Ramos (cell line): ENCODE results near the gene STARD8.

Experiments
- in situ Hi-C: fragments of 300-500 bp; cut with MboI; formaldehyde crosslinking; loops from one replicate; pipeline ENCODE4 v1.14.3; 2022; ENCODE audit warnings: low sequenced_read_pairs; ENCODE audit not compliant: unreplicated experiment

The STARD8 gene

GRCh38 chrX:68708503-68709290, 61.2 kb downstream of the STARD8 start:
- in situ Hi-C loops, result loop anchor here (25.0 kb wide), 1 partner anchor 521 kb away; no protein-coding TSS in a partner anchor

GRCh38 chrX:68710870-68711576, 63.6 kb downstream of the STARD8 start:
- in situ Hi-C loops, result loop anchor here (25.0 kb wide), 1 partner anchor 524 kb away; no protein-coding TSS in a partner anchor

DNA sequence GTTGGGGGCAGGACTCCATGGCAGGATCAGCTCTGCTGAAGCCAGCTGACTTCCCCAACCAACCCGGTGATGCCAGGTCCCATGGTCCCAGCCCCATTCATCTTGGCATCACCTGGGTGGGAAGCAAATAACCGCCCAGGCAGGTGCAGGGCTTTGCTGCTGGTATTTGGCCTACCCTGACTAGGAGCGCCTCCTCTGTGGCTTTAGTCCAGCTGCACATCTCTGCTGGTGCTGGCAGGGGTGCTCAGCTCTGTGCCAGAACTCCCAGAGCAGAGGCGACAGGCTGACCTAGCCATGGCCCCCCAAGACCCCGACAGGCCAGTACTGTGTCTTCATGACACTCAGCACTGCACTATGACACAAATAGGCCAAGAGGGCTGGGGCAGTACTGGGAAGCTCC, 64.4 kb downstream of the STARD8 start:
- in situ Hi-C loops, result loop anchor here (25.0 kb wide), 1 partner anchor 525 kb away; no protein-coding TSS in a partner anchor

DNA sequence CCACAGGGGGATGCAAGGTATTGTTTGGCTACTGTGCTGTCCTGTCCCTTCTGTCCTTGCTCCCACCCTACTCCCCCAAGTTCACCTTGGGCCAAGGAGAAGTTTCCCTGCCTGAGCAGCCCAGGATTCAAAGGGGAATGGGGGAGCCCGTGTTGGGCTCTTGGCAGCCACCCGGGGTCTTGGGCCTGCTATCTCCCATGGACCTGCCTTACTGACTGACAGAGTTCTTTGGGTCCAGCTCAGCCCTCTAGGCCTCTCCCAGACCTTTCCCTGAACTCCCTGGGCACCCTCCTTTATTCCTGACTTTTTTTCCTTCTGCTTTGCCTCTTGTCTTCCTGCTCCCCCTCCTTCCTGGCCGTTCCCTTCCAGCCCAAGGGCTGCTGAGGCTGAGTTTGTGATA, 67.4 kb downstream of the STARD8 start:
- in situ Hi-C loops, result loop anchor here (25.0 kb wide), 1 partner anchor 528 kb away; no protein-coding TSS in a partner anchor

DNA sequence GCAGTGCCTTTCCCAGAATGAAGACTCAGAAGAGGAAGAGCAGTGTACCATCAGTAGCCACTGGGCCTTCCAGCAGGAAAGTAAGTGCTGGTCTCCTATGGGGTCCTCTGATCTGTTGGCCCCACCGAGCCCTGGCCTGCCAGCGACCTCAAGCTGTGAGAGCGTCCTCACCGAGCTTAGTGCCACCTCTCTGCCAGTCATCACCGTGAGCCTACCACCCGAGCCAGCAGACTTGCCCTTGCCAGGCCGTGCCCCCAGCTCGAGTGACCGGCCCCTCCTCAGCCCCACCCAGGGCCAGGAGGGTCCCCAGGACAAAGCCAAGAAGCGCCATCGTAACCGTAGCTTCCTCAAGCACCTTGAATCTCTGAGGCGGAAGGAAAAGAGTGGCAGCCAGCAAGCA, 69.7 kb downstream of the STARD8 start:
- in situ Hi-C loops, result loop anchor here (25.0 kb wide), 1 partner anchor 530 kb away; no protein-coding TSS in a partner anchor

GRCh38 chrX:68717663-68718442, 70.4 kb downstream of the STARD8 start:
- in situ Hi-C loops, result loop anchor here (25.0 kb wide), 1 partner anchor 531 kb away; no protein-coding TSS in a partner anchor

DNA sequence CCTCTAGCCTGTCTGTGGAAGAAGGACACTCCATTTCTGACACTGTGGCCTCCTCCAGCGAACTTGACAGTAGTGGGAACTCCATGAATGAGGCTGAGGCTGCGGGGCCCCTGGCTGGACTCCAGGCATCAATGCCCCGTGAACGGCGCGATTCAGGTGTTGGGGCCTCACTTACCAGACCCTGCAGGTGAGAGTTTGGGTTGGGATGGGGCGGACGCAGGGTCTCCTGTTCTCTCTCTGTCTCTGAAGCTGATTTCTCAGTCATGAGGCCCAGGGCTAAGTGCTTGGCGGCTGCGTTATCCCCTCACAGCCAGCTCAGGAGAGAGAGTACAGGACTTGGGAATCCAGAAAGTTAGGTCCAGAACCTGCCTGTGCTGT, 71.0 kb downstream of the STARD8 start:
- in situ Hi-C loops, result loop anchor here (25.0 kb wide), 1 partner anchor 531 kb away; no protein-coding TSS in a partner anchor

- in situ Hi-C loops, result loop anchor here (25.0 kb wide), 1 partner anchor 532 kb away; no protein-coding TSS in a partner anchor
Observed at GRCh38 chrX:68719181-68719903, 71.9 kb downstream of the STARD8 start.

- in situ Hi-C loops, result loop anchor here (25.0 kb wide), 1 partner anchor 533 kb away; no protein-coding TSS in a partner anchor
Observed at GRCh38 chrX:68719904-68720614, 72.6 kb downstream of the STARD8 start.

DNA sequence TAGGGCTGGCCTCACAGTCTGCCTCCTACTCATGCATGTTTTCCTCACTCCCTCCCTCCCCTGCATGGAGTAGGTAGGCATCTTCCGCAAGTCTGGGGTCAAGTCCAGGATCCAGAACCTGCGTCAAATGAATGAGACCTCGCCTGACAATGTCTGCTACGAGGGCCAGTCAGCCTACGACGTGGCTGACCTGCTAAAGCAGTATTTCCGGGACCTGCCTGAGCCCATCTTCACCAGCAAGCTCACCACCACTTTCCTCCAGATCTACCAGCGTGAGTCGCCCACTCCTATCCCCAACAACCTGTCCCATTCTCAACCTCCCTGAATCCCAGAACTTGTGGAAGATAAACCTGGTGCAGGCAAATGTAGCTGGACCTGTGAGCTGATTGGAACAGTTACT, 73.4 kb downstream of the STARD8 start:
- in situ Hi-C loops, result loop anchor here (25.0 kb wide), 1 partner anchor 534 kb away; no protein-coding TSS in a partner anchor

DNA sequence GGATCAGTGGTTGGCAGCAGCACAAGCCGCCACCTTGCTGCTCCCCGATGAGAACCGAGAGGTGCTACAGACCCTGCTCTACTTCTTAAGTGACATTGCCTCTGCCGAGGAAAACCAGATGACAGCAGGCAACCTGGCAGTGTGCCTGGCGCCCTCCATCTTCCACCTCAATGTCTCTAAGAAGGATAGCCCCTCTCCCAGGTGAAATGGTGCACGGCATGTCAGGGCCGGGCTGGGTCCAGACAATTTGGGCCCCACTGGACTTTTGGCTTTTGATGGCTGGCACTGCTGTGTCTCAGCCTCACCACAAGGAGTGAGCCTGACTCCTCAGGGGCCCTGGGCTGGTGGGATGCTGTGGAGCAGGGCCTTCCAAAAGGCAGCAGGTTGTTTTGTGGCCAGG, 74.1 kb downstream of the STARD8 start:
- in situ Hi-C loops, result loop anchor here (25.0 kb wide), 1 partner anchor 534 kb away; no protein-coding TSS in a partner anchor

GRCh38 chrX:68721991-68722860, 74.8 kb downstream of the STARD8 start:
- in situ Hi-C loops, result loop anchor here (25.0 kb wide), 1 partner anchor 535 kb away; no protein-coding TSS in a partner anchor

- in situ Hi-C loops, result loop anchor here (25.0 kb wide), 1 partner anchor 536 kb away; no protein-coding TSS in a partner anchor
Observed at GRCh38 chrX:68723491-68724155, 76.2 kb downstream of the STARD8 start.

DNA sequence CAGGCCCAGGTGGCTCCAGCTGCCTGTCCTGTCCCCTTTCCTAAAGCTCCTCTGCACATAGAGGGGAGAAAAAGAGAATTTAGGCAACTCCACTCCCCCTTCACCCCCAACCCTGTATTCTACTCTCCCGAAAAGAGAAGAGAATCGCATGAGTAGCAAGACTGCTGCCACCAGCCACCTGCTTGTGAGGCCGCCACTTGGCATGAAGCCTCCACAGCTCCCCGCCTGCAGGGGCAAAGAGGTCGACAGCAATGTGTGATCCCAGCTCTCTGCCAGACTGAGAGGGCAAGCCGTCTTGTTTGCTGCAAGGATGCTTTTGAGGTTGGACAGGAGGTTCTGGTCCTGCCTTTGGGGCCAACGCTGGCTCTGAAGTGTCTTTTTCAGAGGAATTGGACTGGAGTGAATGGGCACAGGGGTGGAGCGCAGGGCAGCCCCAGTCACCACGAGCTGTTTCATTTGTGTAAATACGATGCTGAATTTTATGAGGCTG, 77.1 kb downstream of the STARD8 start:
- in situ Hi-C loops, result loop anchor here (25.0 kb wide), 1 partner anchor 537 kb away; no protein-coding TSS in a partner anchor

GRCh38 chrX:68725756-68726365, 78.4 kb downstream of the STARD8 start:
- in situ Hi-C loops, result no loop called here

- in situ Hi-C loops, result no loop called here
Observed at GRCh38 chrX:68726366-68726765, 78.9 kb downstream of the STARD8 start.

DNA sequence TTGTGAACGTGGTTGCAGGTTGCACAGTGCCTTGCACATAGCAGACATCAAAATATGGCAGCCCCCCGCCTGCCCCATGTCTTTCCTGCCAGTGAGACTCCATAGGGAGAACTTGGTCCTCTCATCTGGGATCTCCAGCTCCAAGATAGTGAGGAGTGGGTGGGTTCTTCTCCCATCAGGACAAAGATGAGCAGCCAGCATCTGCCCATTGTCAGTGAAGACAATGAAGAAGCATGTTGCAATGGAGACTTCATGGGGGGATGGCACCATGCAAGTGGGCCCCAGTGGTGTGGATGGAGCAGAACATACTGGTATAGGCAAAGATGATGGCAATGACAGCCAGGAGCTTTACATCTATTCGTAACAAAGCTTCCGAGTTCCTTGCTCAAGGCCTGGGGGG, 80.2 kb downstream of the STARD8 start:
- in situ Hi-C loops, result no loop called here
